PFSK-1 (cell line): Measurements from ENCODE around the gene TRIM33.

ENCODE experiments used
- POLR2AphosphoS5 ChIP-seq: IDR thresholded peaks from 2 replicates; pipeline ENCODE4 v1.6.1; 2012; ENCODE audit warnings: low read depth, mild to moderate bottlenecking, control low read depth, low read length, moderate library complexity
- REST ChIP-seq, 2 experiments: IDR thresholded peaks; 2 replicates each; pipeline versions ENCODE4 v1.6.1 to v1.8.0; 2011 to 2012; ENCODE audit warnings: low read depth in 2 of 2, low read length in 2 of 2, control low read depth in 1 of 2, inconsistent platforms in 1 of 2, mild to moderate bottlenecking in 1 of 2, moderate library complexity in 1 of 2; ENCODE audit not compliant: insufficient read depth in 1 of 2
- SIN3A ChIP-seq: IDR thresholded peaks from 2 replicates; pipeline ENCODE4 v1.6.1; 2012; ENCODE audit warnings: mild to moderate bottlenecking, low read length, moderate library complexity, borderline replicate concordance; ENCODE audit not compliant: insufficient read depth
- TAF1 ChIP-seq: IDR thresholded peaks from 2 replicates; pipeline ENCODE4 v1.6.1; 2012; ENCODE audit warnings: low read length, control low read depth, borderline replicate concordance; ENCODE audit not compliant: insufficient read depth

- no peak for TF ChIP-seq TAF1
- no peak for TF ChIP-seq REST (IDR thresholded peaks at IDR 0.05; ENCODE audit: insufficient read depth in 1 of 2, low read depth in 2 of 2, low read length in 2 of 2)
- TF ChIP-seq POLR2AphosphoS5 = no peak
- no peak for TF ChIP-seq SIN3A
Measured at GRCh38 chr1:114397601-114398000, 113.4 kb downstream of the TRIM33 start.
